DOHH2 (cell line): ENCODE results near the gene DLGAP1.

ENCODE experiments used
- CTCF ChIP-seq: fragments of 200-600 bp; sonication (generic); IDR thresholded peaks from one replicate; pipeline ENCODE4 v1.5.1; 2014; ENCODE audit warnings: antibody characterized with exemption, mild to moderate bottlenecking, low read depth, low read length; ENCODE audit not compliant: poor library complexity, severe bottlenecking
- EZH2phosphoT487 ChIP-seq: fragments of 200-600 bp; sonication (generic); IDR thresholded peaks from 2 replicates; pipeline ENCODE4 v1.6.1; 2017; ENCODE audit warnings: borderline replicate concordance, mild to moderate bottlenecking, antibody characterized with exemption, low read length, moderate library complexity, mixed read lengths

DNA sequence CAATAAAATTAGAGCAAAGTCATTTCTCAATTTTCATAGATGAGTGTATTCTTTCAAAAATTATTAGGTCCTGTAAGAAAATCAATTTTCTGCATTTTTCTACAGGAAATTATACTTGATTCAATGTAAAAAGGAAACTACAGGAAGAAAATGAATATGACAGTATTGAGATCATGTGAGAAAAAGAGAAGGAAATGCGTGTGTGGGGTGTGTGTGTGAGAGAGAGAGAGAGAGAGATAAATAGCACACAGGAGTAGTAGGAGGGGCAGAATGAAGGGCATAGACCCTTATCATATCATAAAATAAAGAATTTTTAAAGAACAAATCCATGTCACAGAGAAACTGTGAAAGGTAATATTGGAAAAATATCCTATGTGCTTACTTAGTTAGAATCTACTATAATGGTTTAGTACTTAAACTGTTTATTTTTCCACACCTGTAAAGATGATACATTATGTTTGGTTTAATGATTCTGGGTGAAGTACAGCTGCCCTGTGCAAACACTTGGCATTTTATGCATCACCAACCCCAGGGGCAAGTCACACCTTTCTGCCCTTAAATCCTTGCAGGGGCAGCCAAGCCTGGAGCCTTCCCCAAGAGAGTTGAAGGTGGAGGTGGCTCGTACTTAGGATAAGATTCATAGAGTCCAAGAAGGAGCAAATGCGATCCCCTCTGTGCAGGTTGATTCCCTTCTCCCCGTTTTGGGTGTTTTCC is 728.7 kb downstream of the DLGAP1 start:
- TF ChIP-seq CTCF (no peak), EZH2phosphoT487 (no peak)
